ENCODE results near the gene NREP. TPM values are rescaled to one million over a fixed set of nuclear protein-coding genes. Genes with fewer than 3 reads are reported as not detected.

The NREP gene
- total RNA-seq, 1 donor from 2014 or later = 6.1 TPM

DNA sequence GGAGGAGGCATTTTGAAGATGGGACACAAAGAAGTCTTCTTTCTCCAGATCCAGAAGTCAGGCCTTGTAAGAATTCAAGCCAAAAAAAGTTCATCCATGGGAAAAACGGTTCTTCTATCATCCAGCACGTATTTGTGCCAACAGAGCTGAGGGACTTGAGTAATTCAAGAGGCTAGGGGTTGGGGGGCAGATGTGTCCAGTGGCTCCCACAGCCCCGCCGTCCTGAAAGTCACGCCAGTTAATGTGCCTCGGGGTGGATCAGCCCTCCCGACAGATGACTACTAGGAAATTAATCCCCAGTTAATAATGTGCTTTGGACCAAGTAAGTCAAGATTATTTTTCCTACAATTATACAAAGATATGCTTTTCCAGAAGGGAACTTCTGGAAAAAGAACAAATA is 23.4 kb downstream of the NREP start:
- Histone ChIP-seq H3K4me1 (no peaks in the 10 kb centered on the region), H3K27ac (no peak overlapping the region), H3K36me3 (no peaks in the 10 kb centered on the region), H3K9me3 (no peaks in the 10 kb centered on the region), H3K27me3 (no peaks in the 10 kb centered on the region), H3K4me3 (no peak overlapping the region)
- intact Hi-C loops (cut with DNase I) = no loop called here
- no peak for TF ChIP-seq POLR2AphosphoS5 (IDR thresholded peaks at IDR 0.05; ENCODE audit: insufficient read depth in 1 of 2, low read depth in 1 of 2)
- no peak for TF ChIP-seq POLR2A (IDR thresholded peaks at IDR 0.05)
- TF ChIP-seq CTCF (IDR thresholded peaks at IDR 0.05) = no peak
- DNase-seq (ENCODE audit: extremely low spot score in 2 of 2) = no peak

GRCh38 chr5:111731638-111732037 is 25.4 kb downstream of the NREP start:
- H3K27me3 ChIP-seq = no peaks in the 10 kb centered on the region
- no peak for DNase-seq (ENCODE audit: extremely low spot score in 2 of 2)
- no peak overlapping the region for H3K27ac ChIP-seq
- H3K4me3 ChIP-seq = no peak overlapping the region
- H3K4me1 ChIP-seq = no peaks in the 10 kb centered on the region
- intact Hi-C loops (cut with DNase I) = no loop called here
- TF ChIP-seq CTCF (IDR thresholded peaks at IDR 0.05) (no peak), POLR2A (IDR thresholded peaks at IDR 0.05) (no peak), POLR2AphosphoS5 (IDR thresholded peaks at IDR 0.05; ENCODE audit: insufficient read depth in 1 of 2, low read depth in 1 of 2) (no peak)
- no peaks in the 10 kb centered on the region for H3K36me3 ChIP-seq
- no peaks in the 10 kb centered on the region for H3K9me3 ChIP-seq

DNA sequence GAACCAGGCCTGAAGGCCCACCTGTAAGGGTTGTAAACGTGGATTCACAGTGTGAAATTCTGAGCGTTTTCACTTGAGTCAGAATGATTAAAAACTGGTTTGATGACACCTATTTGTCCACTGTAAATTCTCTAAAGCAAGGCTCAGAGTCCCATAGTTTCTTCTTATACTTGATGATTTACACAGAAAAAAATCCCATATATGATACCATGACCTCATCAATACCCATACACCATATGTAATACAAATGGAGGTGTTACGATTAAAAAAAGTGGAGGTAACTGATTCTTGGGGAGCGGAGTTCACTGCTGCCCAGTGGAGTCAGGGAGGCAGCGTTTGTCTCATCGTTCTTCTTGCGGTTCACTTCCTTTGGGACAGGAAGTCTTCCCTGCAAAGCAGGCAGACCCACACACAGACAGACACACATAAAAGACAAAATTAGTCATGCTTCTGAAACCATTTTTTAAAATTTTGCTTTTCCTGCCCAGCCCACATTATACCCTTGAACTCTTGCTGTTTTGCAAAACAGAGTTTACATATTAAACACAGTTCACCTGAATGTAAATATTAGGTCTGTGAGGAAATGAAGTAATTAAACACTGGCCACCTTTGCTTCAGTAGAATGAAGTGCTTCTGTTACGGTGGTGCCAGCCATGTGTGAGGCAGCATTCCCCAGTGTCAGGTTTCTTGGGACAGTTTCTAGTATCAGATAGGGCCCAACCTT is 26.2 kb downstream of the NREP start:
- H3K36me3 ChIP-seq = no peaks in the 10 kb centered on the region
- TF ChIP-seq POLR2A (IDR thresholded peaks at IDR 0.05) = no peak
- TF ChIP-seq POLR2AphosphoS5 (IDR thresholded peaks at IDR 0.05; ENCODE audit: insufficient read depth in 1 of 2, low read depth in 1 of 2) = no peak
- no peak for TF ChIP-seq CTCF (IDR thresholded peaks at IDR 0.05)
- no peaks in the 10 kb centered on the region for H3K27me3 ChIP-seq
- no peaks in the 10 kb centered on the region for H3K9me3 ChIP-seq
- H3K4me3 ChIP-seq = no peak overlapping the region
- no peak overlapping the region for H3K27ac ChIP-seq
- intact Hi-C loops (cut with DNase I) = no loop called here
- H3K4me1 ChIP-seq = no peaks in the 10 kb centered on the region
- DNase-seq (ENCODE audit: extremely low spot score in 2 of 2) = no peak

DNA sequence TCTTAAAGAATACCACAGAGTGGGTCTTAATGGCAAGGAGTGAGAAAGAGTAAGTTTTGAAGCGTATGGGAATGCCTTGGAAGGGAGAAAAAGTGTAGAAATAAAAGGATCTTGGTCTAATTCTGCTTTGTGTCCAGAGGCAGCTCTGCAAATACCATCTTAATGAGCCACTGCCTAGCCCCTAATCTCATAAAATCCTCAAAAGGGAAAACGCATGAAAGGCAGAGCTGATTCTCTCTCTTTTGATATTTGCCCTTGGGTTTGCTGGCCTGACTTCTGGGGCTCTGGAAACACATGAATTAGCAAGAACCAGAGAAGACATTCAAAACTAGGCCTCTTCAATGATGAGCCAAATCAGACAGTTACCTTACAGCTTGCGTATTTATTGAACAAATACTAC is 28.1 kb downstream of the NREP start:
- DNase-seq (ENCODE audit: extremely low spot score in 2 of 2) = no peak
- no peak overlapping the region for H3K27ac ChIP-seq
- H3K27me3 ChIP-seq = no peaks in the 10 kb centered on the region
- no peaks in the 10 kb centered on the region for H3K36me3 ChIP-seq
- no peak overlapping the region for H3K4me3 ChIP-seq
- no peaks in the 10 kb centered on the region for H3K4me1 ChIP-seq
- H3K9me3 ChIP-seq = no peaks in the 10 kb centered on the region
- intact Hi-C loops (cut with DNase I) = no loop called here
- TF ChIP-seq POLR2A (IDR thresholded peaks at IDR 0.05) (no peak), POLR2AphosphoS5 (IDR thresholded peaks at IDR 0.05; ENCODE audit: insufficient read depth in 1 of 2, low read depth in 1 of 2) (no peak), CTCF (IDR thresholded peaks at IDR 0.05) (no peak)

- Histone ChIP-seq H3K27ac (no peak overlapping the region), H3K27me3 (no peaks in the 10 kb centered on the region), H3K4me1 (no peaks in the 10 kb centered on the region), H3K4me3 (no peak overlapping the region), H3K9me3 (no peaks in the 10 kb centered on the region), H3K36me3 (no peaks in the 10 kb centered on the region)
- DNase-seq (ENCODE audit: extremely low spot score in 2 of 2) = no peak
- intact Hi-C loops (cut with DNase I) = no loop called here
- TF ChIP-seq CTCF (IDR thresholded peaks at IDR 0.05) = no peak
- TF ChIP-seq POLR2AphosphoS5 (IDR thresholded peaks at IDR 0.05; ENCODE audit: insufficient read depth in 1 of 2, low read depth in 1 of 2) = no peak
- TF ChIP-seq POLR2A (IDR thresholded peaks at IDR 0.05) = no peak
These were observed 30.0 kb downstream of the NREP start for GRCh38 chr5:111726986-111727385.
